ENCODE data around the gene DNPEP.

Gene DNPEP

GRCh38 chr2:219419012-219419324 lies 31.3 kb upstream of the DNPEP start:
- TF ChIP-seq CTCF (IDR thresholded peaks at IDR 0.05; ENCODE audit: control insufficient read depth, insufficient read depth, low read depth, low read length, missing control alignments): no peak
- no peak for DNase-seq (ENCODE audit: low read depth)
- H3K4me3 ChIP-seq (ENCODE audit: control insufficient read depth, low read depth, low read length): no peak overlapping the region

GRCh38 chr2:219418155-219419011 lies 30.7 kb upstream of the DNPEP start, which contains the start of gene DES:
DES (plus strand) TSS chr2:219418377; CDS start chr2:219418463, 86 bp downstream.
- no peak for DNase-seq (ENCODE audit: low read depth)
- H3K4me3 ChIP-seq (ENCODE audit: control insufficient read depth, low read depth, low read length): no peak within 1 kb of the TSS
- no peak for TF ChIP-seq CTCF (IDR thresholded peaks at IDR 0.05; ENCODE audit: control insufficient read depth, insufficient read depth, low read depth, low read length, missing control alignments)

GRCh38 chr2:219417374-219417773 lies 29.7 kb upstream of the DNPEP start:
- no peak overlapping the region for H3K4me3 ChIP-seq (ENCODE audit: control insufficient read depth, low read depth, low read length)
- DNase-seq (ENCODE audit: low read depth): no peak
- no peak for TF ChIP-seq CTCF (IDR thresholded peaks at IDR 0.05; ENCODE audit: control insufficient read depth, insufficient read depth, low read depth, low read length, missing control alignments)

GRCh38 chr2:219416938-219417337 lies 29.2 kb upstream of the DNPEP start:
- no peak overlapping the region for H3K4me3 ChIP-seq (ENCODE audit: control insufficient read depth, low read depth, low read length)
- no peak for TF ChIP-seq CTCF (IDR thresholded peaks at IDR 0.05; ENCODE audit: control insufficient read depth, insufficient read depth, low read depth, low read length, missing control alignments)
- DNase-seq (ENCODE audit: low read depth): no peak

- no peak for TF ChIP-seq CTCF (IDR thresholded peaks at IDR 0.05; ENCODE audit: control insufficient read depth, insufficient read depth, low read depth, low read length, missing control alignments)
- no peak for DNase-seq (ENCODE audit: low read depth)
- no peak overlapping the region for H3K4me3 ChIP-seq (ENCODE audit: control insufficient read depth, low read depth, low read length)
Observed at GRCh38 chr2:219416235-219416602, 28.5 kb upstream of the DNPEP start.

GRCh38 chr2:219415580-219416234 lies 28.0 kb upstream of the DNPEP start:
- TF ChIP-seq CTCF (IDR thresholded peaks at IDR 0.05; ENCODE audit: control insufficient read depth, insufficient read depth, low read depth, low read length, missing control alignments): no peak

More at GRCh38 chr2:219415580-219416234, 28.0 kb upstream of the DNPEP start:
- H3K4me3 ChIP-seq (ENCODE audit: control insufficient read depth, low read depth, low read length): no peak overlapping the region
- no peak for DNase-seq (ENCODE audit: low read depth)

All from AG09309 (cell line).